Inferior parietal cortex (tissue), 1 donor: ENCODE results near the gene ZNF480.
"Not testable (repeated sequence)": the region's sequence is repeated elsewhere in the genome, so short reads cannot be mapped to it uniquely, and the experiment has no call there.

Experiments used
- DNase-seq: peaks from one replicate; pipeline ENCODE4 v3.0.0-alpha.2; 2016; ENCODE audit errors: extremely low spot score

ZNF480 gene

GRCh38 chr19:52296773-52297600, at the start of gene ZNF480:
ZNF480 (plus strand) TSS chr19:52297169; CDS start chr19:52300413, 3,244 bp downstream.
- peak; percentile 84 for DNase-seq

- DNase-seq: peak; percentile 19
Observed at GRCh38 chr19:52248241-52248640, 48.7 kb upstream of the ZNF480 start.

- DNase-seq: no peak
Observed at GRCh38 chr19:52258426-52258825, 38.5 kb upstream of the ZNF480 start.

GRCh38 chr19:52265556-52265955, 31.4 kb upstream of the ZNF480 start:
- not testable (repeated sequence) for DNase-seq

GRCh38 chr19:52269338-52270261, 27.4 kb upstream of the ZNF480 start, which contains the start of gene ZNF766:
ZNF766 (plus strand) TSS chr19:52269587; CDS start chr19:52269614, 27 bp downstream.
- peak; percentile 92 for DNase-seq

- no peak for DNase-seq
Observed at GRCh38 chr19:52270266-52270885, 26.6 kb upstream of the ZNF480 start.

- no peak for DNase-seq
Observed at GRCh38 chr19:52273301-52273700, 23.7 kb upstream of the ZNF480 start.

- DNase-seq: no peak
Observed at GRCh38 chr19:52274191-52274590, 22.8 kb upstream of the ZNF480 start.

GRCh38 chr19:52275988-52276387, 21.0 kb upstream of the ZNF480 start:
- no peak for DNase-seq

GRCh38 chr19:52277471-52277870, 19.5 kb upstream of the ZNF480 start:
- no peak for DNase-seq

- no peak for DNase-seq
Observed at GRCh38 chr19:52286256-52286655, 10.7 kb upstream of the ZNF480 start.

- no peak for DNase-seq
Observed at GRCh38 chr19:52291781-52292180, 5.2 kb upstream of the ZNF480 start.

GRCh38 chr19:52292946-52293345, 4.0 kb upstream of the ZNF480 start:
- DNase-seq: not testable (repeated sequence)

- DNase-seq: no peak
Observed at GRCh38 chr19:52296400-52296772, 583 bp upstream of the ZNF480 start.

- DNase-seq: peak; percentile 22
Observed at GRCh38 chr19:52297601-52298364, 814 bp downstream of the ZNF480 start.

GRCh38 chr19:52307275-52307674, 10.3 kb downstream of the ZNF480 start:
- no peak for DNase-seq

GRCh38 chr19:52322429-52322828, 25.5 kb downstream of the ZNF480 start:
- DNase-seq: no peak

GRCh38 chr19:52331757-52332156, 34.8 kb downstream of the ZNF480 start:
- no peak for DNase-seq

GRCh38 chr19:52335768-52336116, 38.8 kb downstream of the ZNF480 start:
- DNase-seq: no peak

- peak; percentile 91 for DNase-seq
Observed at GRCh38 chr19:52336117-52336790, 39.3 kb downstream of the ZNF480 start, which contains the start of gene ZNF610. ZNF610 (plus strand) TSS chr19:52336243; CDS start chr19:52349173, 12,930 bp downstream.
